GM12878 (cell line): Measurements from ENCODE around the gene PCED1B. TPM values are rescaled to one million over a fixed set of nuclear protein-coding genes. Genes with fewer than 3 reads are reported as not detected.

Experiments used
- ATAC-seq: fragments of 200-7000 bp; cut with Tn5 transposase; 3 replicates; pipeline ENCODE4 v1.9.1; 2020; ENCODE audit warnings: mild to moderate bottlenecking, moderate library complexity
- BruUV-seq: library from RNA; stranded (reverse); fragments of 400-500 nt; replicated peaks from 2 replicates; lab custom pipeline; 2021; lab: Mats Ljungman, UMichigan
- CTCF ChIA-PET: fragments of 300-600 bp; sonication (Branson Sonifier 250); formaldehyde crosslinking; extraction: SDS; loops from one replicate; lab custom pipeline; 2021; ENCODE audit warnings: inconsistent platforms; lab: Yijun Ruan, JAX
- POLR2A ChIA-PET: fragments of 350-600 bp; formaldehyde crosslinking; extraction: SDS; loops from one replicate; lab custom pipeline; 2021; ENCODE audit warnings: inconsistent platforms; lab: Charles Lee
- RAD21 ChIA-PET: fragments of 300-600 bp; sonication (Branson Sonifier 250); formaldehyde crosslinking; loops from one replicate; lab custom pipeline; 2023; ENCODE audit warnings: antibody characterized with exemption; ENCODE audit not compliant: unreplicated experiment; lab: Charles Lee
- SMC1A ChIA-PET: fragments of 300-600 bp; sonication (Branson Sonifier 250); formaldehyde crosslinking; loops from one replicate; lab custom pipeline; 2023; ENCODE audit not compliant: unreplicated experiment, uncharacterized antibody; lab: Charles Lee
- DNase-seq: peaks from one replicate; pipeline ENCODE4 v3.0.0-alpha.2; 2011; ENCODE audit warnings: low read depth, low spot score
- FAIRE-seq: peaks from 3 replicates; lab custom pipeline; 2011; peaks lifted over from hg19 to GRCh38; lab: Jason Lieb, UNC
- H2AFZ ChIP-seq: 2 replicates; pipeline ENCODE4 v1.6.0; 2011; ENCODE audit warnings: low read depth, low read length, control low read depth; ENCODE audit not compliant: control insufficient read depth
- H3K27ac ChIP-seq: 2 replicates; pipeline ENCODE4 v1.5.1; 2011; ENCODE audit warnings: control low read depth; ENCODE audit not compliant: control insufficient read depth, insufficient read depth
- H3K27me3 ChIP-seq, 2 experiments: replicated peaks in 1 of 2; 2 replicates each; pipeline versions ENCODE4 v1.6.0 to v1.6.1; 2011; ENCODE audit warnings: low read length in 1 of 2; ENCODE audit not compliant: control insufficient read depth in 2 of 2, insufficient read depth in 2 of 2
- H3K36me3 ChIP-seq, 2 experiments: 2 replicates each; pipeline ENCODE4 v1.5.1; 2011; ENCODE audit warnings: low read length in 1 of 2; ENCODE audit not compliant: control insufficient read depth in 2 of 2, insufficient read depth in 2 of 2
- H3K4me1 ChIP-seq: 2 replicates; pipeline ENCODE4 v1.6.1; 2011; ENCODE audit warnings: mild to moderate bottlenecking, low read length, moderate library complexity, mixed read lengths; ENCODE audit not compliant: control insufficient read depth, insufficient read depth
- H3K4me2 ChIP-seq: 2 replicates; pipeline ENCODE4 v1.6.0; 2011; ENCODE audit warnings: control low read depth; ENCODE audit not compliant: control insufficient read depth, insufficient read depth
- H3K4me3 ChIP-seq: fragments of 200-600 bp; sonication (generic); 2 replicates; pipeline ENCODE4 v1.5.1; 2016
- H3K79me2 ChIP-seq: 2 replicates; pipeline ENCODE4 v1.6.0; 2011; ENCODE audit warnings: low read length; ENCODE audit not compliant: control insufficient read depth, insufficient read depth
- H3K9ac ChIP-seq: 2 replicates; pipeline ENCODE4 v1.8.0; 2011; ENCODE audit warnings: low read length, control low read depth, mixed read lengths; ENCODE audit not compliant: control insufficient read depth, insufficient read depth
- H3K9me3 ChIP-seq: replicated peaks from 3 replicates; pipeline ENCODE4 v1.5.1; 2011; ENCODE audit warnings: mild to moderate bottlenecking, low read length; ENCODE audit not compliant: control insufficient read depth, insufficient read depth
- H4K20me1 ChIP-seq: 2 replicates; pipeline ENCODE4 v1.6.0; 2011; ENCODE audit not compliant: control insufficient read depth, insufficient read depth
- EZH2 ChIP-seq: IDR thresholded peaks from 2 replicates; pipeline ENCODE4 v1.6.1; 2012; ENCODE audit warnings: low read depth, mild to moderate bottlenecking, control low read depth, inconsistent platforms, low read length, borderline replicate concordance; ENCODE audit not compliant: control insufficient read depth
- PML ChIP-seq: IDR thresholded peaks from 2 replicates; pipeline ENCODE4 v1.6.1; 2012; ENCODE audit warnings: low read length, inconsistent platforms
- SPI1 ChIP-seq: IDR thresholded peaks from 2 replicates; pipeline ENCODE4 v1.6.1; 2011; ENCODE audit warnings: low read depth, mild to moderate bottlenecking, low read length, moderate library complexity, borderline replicate concordance; ENCODE audit not compliant: insufficient read depth
- TBL1XR1 ChIP-seq: IDR thresholded peaks from 2 replicates; pipeline ENCODE4 v1.6.1; 2012; ENCODE audit warnings: low read depth, low read length, improper control_type of control experiment
- ZNF217 ChIP-seq: fragments of 450-650 bp; IDR thresholded peaks from 2 replicates; pipeline ENCODE4 v1.6.1; 2017; ENCODE audit warnings: antibody characterized with exemption, mild to moderate bottlenecking
- ZNF384 ChIP-seq: IDR thresholded peaks from 2 replicates; pipeline ENCODE4 v1.6.1; 2012; ENCODE audit warnings: low read depth, mild to moderate bottlenecking, low read length, improper control_type of control experiment, borderline replicate concordance
- WGBS: methylation state at CpG from one replicate; pipeline ENCODE4 v1.1.6; 2016; ENCODE audit warnings: low lambda C conversion rate; ENCODE audit not compliant: insufficient replicate concordance, insufficient coverage; ENCODE audit errors: missing lambda C conversion rate; 5-methylcytosine and 5-hydroxymethylcytosine counted together
- in situ Hi-C: fragments of 300-500 bp; cut with MboI; formaldehyde crosslinking; loops from 9 replicates; pipeline ENCODE4 v1.14.3; 2018; ENCODE audit warnings: mixed read lengths
- intact Hi-C: fragments of 100-400 bp; cut with micrococcal nuclease; formaldehyde crosslinking; loops from one replicate; pipeline ENCODE4 v1.14.2; 2022; ENCODE audit not compliant: unreplicated experiment
- microRNA-seq: library from miRNA; unstranded; fragments of <30 nt; microRNA quantifications from one replicate; pipeline ENCODE4, GENCODE V29; 2018
- polyA plus RNA-seq, 11 experiments: library from polyadenylated mRNA; depleted of rRNA in 4 of 11; unstranded in 6 of 11; stranded (reverse) in 5 of 11; fragments of >200 nt; fragmentation: Nextera tagmentation in 4 of 11; fragmentation: Illumina TruSeq in 1 of 11; extraction: Ambion mirVana in 4 of 11; extraction: Trizol in 1 of 11; gene quantifications; 1 replicate in 1 of 11; 2 replicates in 10 of 11; pipeline versions ENCODE4 v1.2.1 to v1.2.3, GENCODE V29; 2011 to 2016; ENCODE audit warnings: inconsistent platforms in 2 of 11, missing spikeins in 2 of 11, low read depth in 1 of 11
- small RNA-seq: library from RNA; depleted of rRNA; stranded (forward); fragments of <200 nt; gene quantifications from one replicate; pipeline ENCODE3, GENCODE V24; 2014
- total RNA-seq, 4 experiments: library from RNA; depleted of rRNA in 3 of 4; stranded (reverse); fragments of >200 nt in 3 of 4; fragmentation: Illumina TruSeq in 1 of 4; extraction: Trizol in 1 of 4; gene quantifications; 2 replicates each; pipeline versions ENCODE4 v1.2.1 to v1.2.3, GENCODE V29; 2013 to 2021
- TF ChIP-seq, protein P1 (sequence below): fragments of 450-650 bp; formaldehyde crosslinking; IDR thresholded peaks from 2 replicates; pipeline ENCODE4 v1.4.0; 2020; ENCODE audit warnings: mild to moderate bottlenecking, moderate library complexity
- TF ChIP-seq, protein P2 (sequence below): IDR thresholded peaks from 2 replicates; pipeline ENCODE4 v1.6.1; 2011; ENCODE audit warnings: low read depth, mild to moderate bottlenecking, low read length, moderate library complexity, borderline replicate concordance; ENCODE audit errors: extremely low read depth

Gene PCED1B
- total and polyA plus RNA-seq, 10 of the 15 experiments (the other 5 are each of a cell fraction or from before 2014, with no cell fraction given), result 0.80 to 8.8 (median 3.0) TPM

DNA sequence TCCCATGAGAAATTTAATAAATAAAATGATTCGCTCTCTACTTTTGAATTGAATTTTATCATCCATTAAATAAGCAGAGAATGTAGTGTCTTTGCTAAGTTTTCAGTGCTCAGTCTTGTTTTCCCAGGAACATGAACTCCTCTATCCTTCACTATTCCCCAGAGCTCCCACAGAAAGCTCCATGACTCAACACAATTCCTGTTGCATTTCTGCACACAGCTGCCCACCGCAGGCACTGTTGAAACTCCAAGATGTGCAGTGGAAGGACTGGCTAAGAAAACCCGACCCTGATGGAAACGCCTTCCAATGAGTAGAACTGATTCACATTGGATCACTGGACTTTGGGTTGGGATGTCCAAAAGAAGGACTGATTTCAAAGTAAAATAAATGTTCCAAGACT is 202.8 kb downstream of the PCED1B start:
- BruUV-seq, result no TSS peak
- Histone ChIP-seq H3K4me1 (peaks cover under 1% of the 10 kb centered on the region; the same call in 1 of the 2 replicates), H3K4me2 (no peak overlapping the region), H3K27me3 (no peaks in the 10 kb centered on the region), H4K20me1 (no peaks in the 10 kb centered on the region), H3K79me2 (no peaks in the 10 kb centered on the region), H3K9ac (no peak overlapping the region), H3K4me3 (no peak overlapping the region), H2AFZ (no peak overlapping the region), H3K27ac (no peak overlapping the region), H3K36me3 (no peaks in the 10 kb centered on the region), H3K9me3 (no peaks in the 10 kb centered on the region)
- in situ Hi-C loops, result no loop called here
- ATAC-seq (no peak), DNase-seq (no peak), FAIRE-seq (no peak)
- WGBS, result 53% methylated on average over 4 of the region's 4 CpGs
- TF ChIP-seq, protein P1, sequence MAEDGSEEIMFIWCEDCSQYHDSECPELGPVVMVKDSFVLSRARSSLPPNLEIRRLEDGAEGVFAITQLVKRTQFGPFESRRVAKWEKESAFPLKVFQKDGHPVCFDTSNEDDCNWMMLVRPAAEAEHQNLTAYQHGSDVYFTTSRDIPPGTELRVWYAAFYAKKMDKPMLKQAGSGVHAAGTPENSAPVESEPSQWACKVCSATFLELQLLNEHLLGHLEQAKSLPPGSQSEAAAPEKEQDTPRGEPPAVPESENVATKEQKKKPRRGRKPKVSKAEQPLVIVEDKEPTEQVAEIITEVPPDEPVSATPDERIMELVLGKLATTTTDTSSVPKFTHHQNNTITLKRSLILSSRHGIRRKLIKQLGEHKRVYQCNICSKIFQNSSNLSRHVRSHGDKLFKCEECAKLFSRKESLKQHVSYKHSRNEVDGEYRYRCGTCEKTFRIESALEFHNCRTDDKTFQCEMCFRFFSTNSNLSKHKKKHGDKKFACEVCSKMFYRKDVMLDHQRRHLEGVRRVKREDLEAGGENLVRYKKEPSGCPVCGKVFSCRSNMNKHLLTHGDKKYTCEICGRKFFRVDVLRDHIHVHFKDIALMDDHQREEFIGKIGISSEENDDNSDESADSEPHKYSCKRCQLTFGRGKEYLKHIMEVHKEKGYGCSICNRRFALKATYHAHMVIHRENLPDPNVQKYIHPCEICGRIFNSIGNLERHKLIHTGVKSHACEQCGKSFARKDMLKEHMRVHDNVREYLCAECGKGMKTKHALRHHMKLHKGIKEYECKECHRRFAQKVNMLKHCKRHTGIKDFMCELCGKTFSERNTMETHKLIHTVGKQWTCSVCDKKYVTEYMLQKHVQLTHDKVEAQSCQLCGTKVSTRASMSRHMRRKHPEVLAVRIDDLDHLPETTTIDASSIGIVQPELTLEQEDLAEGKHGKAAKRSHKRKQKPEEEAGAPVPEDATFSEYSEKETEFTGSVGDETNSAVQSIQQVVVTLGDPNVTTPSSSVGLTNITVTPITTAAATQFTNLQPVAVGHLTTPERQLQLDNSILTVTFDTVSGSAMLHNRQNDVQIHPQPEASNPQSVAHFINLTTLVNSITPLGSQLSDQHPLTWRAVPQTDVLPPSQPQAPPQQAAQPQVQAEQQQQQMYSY (CRISPR knock-in tag), result no peak
- TF ChIP-seq SPI1 (no peak), PML (no peak), ZNF217 (no peak), EZH2 (no peak), ZNF384 (no peak), TBL1XR1 (no peak)
- TF ChIP-seq, protein P2, sequence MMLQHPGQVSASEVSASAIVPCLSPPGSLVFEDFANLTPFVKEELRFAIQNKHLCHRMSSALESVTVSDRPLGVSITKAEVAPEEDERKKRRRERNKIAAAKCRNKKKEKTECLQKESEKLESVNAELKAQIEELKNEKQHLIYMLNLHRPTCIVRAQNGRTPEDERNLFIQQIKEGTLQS, result no peak
- ChIA-PET CTCF (interaction anchor here (1.0 kb wide), 1 partner anchor 26 kb away, joined by 3 read pairs; no protein-coding TSS in a partner anchor), POLR2A (no interaction called here), RAD21 (no interaction called here), SMC1A (no interaction called here)
- intact Hi-C loops, result no loop called here

Small RNA genes within 50 kb of the gene (microRNA-seq; reads per million reads assigned to microRNA genes)
- not detected for gene MIR4698

Small RNA genes within 50 kb of the gene (small RNA-seq; reads per million reads assigned to genes)
- gene MIR4698, result not detected

Other genes with a start within 250 kb of the PCED1B start
- not detected in 2 replicates for gene AMIGO2, start 338 bp downstream of the PCED1B start, total RNA-seq (2014; rRNA removed)
- gene AMIGO2, start 338 bp downstream of the PCED1B start, total RNA-seq (2014; rRNA removed; fragmentation: Illumina TruSeq; extraction: Trizol), result not detected in 2 replicates
- gene AMIGO2, start 338 bp downstream of the PCED1B start, total RNA-seq (2021), result 0.08 and 0.15 TPM in 2 replicates
- gene AMIGO2, start 338 bp downstream of the PCED1B start, polyA plus RNA-seq (2011; rRNA removed), result 0.11 and 0.20 TPM in 2 replicates
- not detected in 2 replicates for gene AMIGO2, start 338 bp downstream of the PCED1B start, polyA plus RNA-seq (2014; fragmentation: Illumina TruSeq; extraction: Trizol)
- not detected for gene AMIGO2, start 338 bp downstream of the PCED1B start, polyA plus RNA-seq (2014; fragmentation: Nextera tagmentation; extraction: Ambion mirVana)
- 0.03 TPM in 2 replicates for gene AMIGO2, start 338 bp downstream of the PCED1B start, polyA plus RNA-seq (2014; rRNA removed)
- not detected for gene AMIGO2, start 338 bp downstream of the PCED1B start, polyA plus RNA-seq (2016; fragmentation: Nextera tagmentation; extraction: Ambion mirVana)